ENCODE data around the gene BMPR1A.

BMPR1A gene

GRCh38 chr10:86799188-86799845 lies 42.9 kb downstream of the BMPR1A start:
- Histone ChIP-seq H3K27me3 (replicated peaks; ENCODE audit: control insufficient read depth, insufficient read depth, low read length) (no peaks in the 10 kb centered on the region), H3K4me3 (replicated peaks; ENCODE audit: low read depth, low read length) (no peak overlapping the region)
- TF ChIP-seq CTCF (IDR thresholded peaks at IDR 0.05; ENCODE audit: insufficient read depth, low read length, poor library complexity, severe bottlenecking) = no peak

GRCh38 chr10:86801995-86802394 lies 45.6 kb downstream of the BMPR1A start:
- Histone ChIP-seq H3K36me3 (ENCODE audit: control insufficient read depth, insufficient read depth, low read length) (no peaks in the 10 kb centered on the region), H3K27me3 (replicated peaks; ENCODE audit: control insufficient read depth, insufficient read depth, low read length) (no peaks in the 10 kb centered on the region), H3K4me3 (replicated peaks; ENCODE audit: low read depth, low read length) (no peak overlapping the region)
- TF ChIP-seq CTCF (IDR thresholded peaks at IDR 0.05; ENCODE audit: insufficient read depth, low read length, poor library complexity, severe bottlenecking) = no peak
- no peak for DNase-seq (ENCODE audit: extremely low read depth, insufficient read length)

More at GRCh38 chr10:86799188-86799845, 42.9 kb downstream of the BMPR1A start:
- DNase-seq (ENCODE audit: extremely low read depth, insufficient read length) = no peak
- H3K36me3 ChIP-seq (ENCODE audit: control insufficient read depth, insufficient read depth, low read length) = no peaks in the 10 kb centered on the region

DNA sequence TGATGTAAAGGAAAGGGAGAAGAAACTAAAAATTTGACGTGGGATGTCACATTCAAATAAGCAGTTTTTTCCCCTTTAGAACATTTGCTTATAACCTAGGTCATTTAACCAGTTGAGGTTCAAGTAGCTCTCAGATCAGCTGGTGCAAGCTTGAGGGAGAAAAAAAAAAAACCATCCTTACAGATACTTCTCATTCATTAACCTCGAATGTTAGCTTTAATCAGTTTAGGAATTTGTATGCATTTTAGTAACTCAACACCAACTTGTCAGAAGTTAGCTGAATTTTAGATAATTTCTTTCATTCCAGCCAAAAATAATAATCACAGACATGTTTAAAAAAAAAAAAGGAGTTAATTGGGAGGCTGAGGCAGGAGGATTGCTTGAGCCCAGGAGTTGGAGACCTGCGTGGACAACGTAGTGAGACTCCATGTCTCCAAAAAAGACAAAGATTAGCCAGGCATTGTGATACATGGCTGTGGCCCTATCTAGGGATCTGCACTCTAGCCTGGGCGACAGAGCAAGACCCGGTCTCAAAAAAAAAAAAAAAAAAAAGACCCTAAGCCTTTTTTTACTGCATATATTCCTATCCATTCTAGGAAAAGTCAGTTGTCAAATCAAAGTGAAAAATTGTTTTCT lies 46.2 kb downstream of the BMPR1A start:
- H3K36me3 ChIP-seq (ENCODE audit: control insufficient read depth, insufficient read depth, low read length) = no peaks in the 10 kb centered on the region
- no peak for TF ChIP-seq CTCF (IDR thresholded peaks at IDR 0.05; ENCODE audit: insufficient read depth, low read length, poor library complexity, severe bottlenecking)

DNA sequence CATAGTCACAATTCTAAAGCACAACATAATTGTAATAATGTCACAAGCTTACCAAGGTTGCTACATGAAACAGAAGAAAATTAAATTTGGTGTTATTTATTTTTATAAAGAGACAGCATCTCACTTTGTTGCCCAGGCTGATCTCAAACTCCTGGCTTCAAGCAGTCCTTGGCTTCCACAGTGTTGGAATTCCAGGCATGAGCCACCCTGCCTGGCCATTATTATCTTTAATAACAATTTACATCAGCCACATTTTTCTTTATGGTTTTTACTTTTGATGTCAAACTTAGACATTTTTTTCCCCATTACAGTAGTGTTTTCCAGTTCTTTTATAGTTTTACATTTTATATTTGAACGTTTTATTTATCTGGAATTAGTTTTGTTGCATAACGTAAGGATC lies 46.7 kb downstream of the BMPR1A start:
- Histone ChIP-seq H3K36me3 (ENCODE audit: control insufficient read depth, insufficient read depth, low read length) (no peaks in the 10 kb centered on the region), H3K4me3 (replicated peaks; ENCODE audit: low read depth, low read length) (no peak overlapping the region), H3K27me3 (replicated peaks; ENCODE audit: control insufficient read depth, insufficient read depth, low read length) (no peaks in the 10 kb centered on the region)
- TF ChIP-seq CTCF (IDR thresholded peaks at IDR 0.05; ENCODE audit: insufficient read depth, low read length, poor library complexity, severe bottlenecking) = no peak
- no peak for DNase-seq (ENCODE audit: extremely low read depth, insufficient read length)

More for the DNA sequence above, 46.2 kb downstream of the BMPR1A start:
- Histone ChIP-seq H3K4me3 (replicated peaks; ENCODE audit: low read depth, low read length) (no peak overlapping the region), H3K27me3 (replicated peaks; ENCODE audit: control insufficient read depth, insufficient read depth, low read length) (no peaks in the 10 kb centered on the region)
- DNase-seq (ENCODE audit: extremely low read depth, insufficient read length) = no peak

DNA sequence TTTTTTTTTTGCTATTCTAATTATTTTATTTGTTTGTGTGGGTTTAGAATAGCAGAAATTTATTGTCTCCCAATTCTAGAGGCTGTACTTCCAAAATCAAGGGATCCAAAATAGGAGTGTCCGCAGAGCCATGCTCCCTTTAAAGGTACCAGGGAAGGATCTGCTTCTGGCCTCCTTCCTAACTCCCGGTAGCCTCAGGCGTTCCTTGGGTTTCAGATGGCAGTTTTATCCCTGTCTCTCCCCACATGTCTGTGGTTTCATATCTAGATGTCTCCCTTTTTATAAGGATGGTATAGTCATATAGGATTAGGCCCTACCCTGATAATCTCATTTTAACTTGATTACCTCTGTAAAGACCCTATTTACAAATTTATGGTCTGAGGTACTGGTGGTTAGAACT lies 48.4 kb downstream of the BMPR1A start:
- TF ChIP-seq CTCF (IDR thresholded peaks at IDR 0.05; ENCODE audit: insufficient read depth, low read length, poor library complexity, severe bottlenecking) = no peak
- Histone ChIP-seq H3K36me3 (ENCODE audit: control insufficient read depth, insufficient read depth, low read length) (no peaks in the 10 kb centered on the region), H3K27me3 (replicated peaks; ENCODE audit: control insufficient read depth, insufficient read depth, low read length) (no peaks in the 10 kb centered on the region), H3K4me3 (replicated peaks; ENCODE audit: low read depth, low read length) (no peak overlapping the region)
- DNase-seq (ENCODE audit: extremely low read depth, insufficient read length) = no peak

Data from GM06990 (cell line).